T-helper 2 cell treated with Interferon-gamma antibody and Interleukin-4, amounts not matched to agents 5 μg/mL and 100 μg/mL, for 36 hours (primary cell): Measurements from ENCODE around the gene FLRT3.

Experiments used
- DNase-seq: peaks from one replicate; pipeline ENCODE4 v3.0.0; 2021; ENCODE audit warnings: low spot score
- H3K27ac Mint-ChIP-seq: one replicate; pipeline ENCODE4 v1.8.0; 2021; ENCODE audit warnings: mild to moderate bottlenecking, mixed read lengths
- H3K27me3 Mint-ChIP-seq: one replicate; pipeline ENCODE4 v1.8.0; 2021; ENCODE audit warnings: low read depth, mixed read lengths
- H3K36me3 Mint-ChIP-seq: one replicate; pipeline ENCODE4 v1.8.0; 2021; ENCODE audit warnings: low read depth, mixed read lengths
- H3K4me1 Mint-ChIP-seq: one replicate; pipeline ENCODE4 v1.8.0; 2021; ENCODE audit warnings: low read depth, mixed read lengths
- H3K4me3 Mint-ChIP-seq: one replicate; pipeline ENCODE4 v1.8.0; 2022; ENCODE audit warnings: mild to moderate bottlenecking, moderate library complexity, mixed read lengths
- H3K9me3 Mint-ChIP-seq: one replicate; pipeline ENCODE4 v1.8.0; 2021; ENCODE audit warnings: mixed read lengths

Gene FLRT3

DNA sequence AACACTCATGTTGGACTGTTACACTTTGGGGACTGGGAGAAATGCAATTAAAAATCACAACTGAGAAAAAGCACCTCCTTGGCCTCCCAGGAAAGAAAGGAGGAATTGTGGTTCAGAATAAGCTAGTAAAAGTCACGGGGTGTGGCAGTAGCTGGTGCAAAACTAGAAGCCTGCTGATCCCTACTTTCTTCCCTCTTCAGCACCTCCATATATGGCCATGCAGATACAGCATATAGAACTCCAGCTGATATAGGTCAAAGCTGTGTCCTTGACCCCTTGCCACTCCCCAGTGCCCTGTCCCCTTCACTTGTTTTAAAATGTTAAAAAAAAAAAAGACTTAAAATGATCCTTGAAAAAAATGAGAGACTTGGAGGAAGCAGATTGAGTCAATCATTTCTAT, 5.5 kb upstream of the FLRT3 start:
- Mint-ChIP-seq H3K27ac (no peak overlapping the region), H3K27me3 (no peaks in the 10 kb centered on the region), H3K4me3 (no peak overlapping the region), H3K36me3 (no peaks in the 10 kb centered on the region), H3K4me1 (no peaks in the 10 kb centered on the region), H3K9me3 (peaks cover 20% of the 10 kb centered on the region)
- DNase-seq = no peak

DNA sequence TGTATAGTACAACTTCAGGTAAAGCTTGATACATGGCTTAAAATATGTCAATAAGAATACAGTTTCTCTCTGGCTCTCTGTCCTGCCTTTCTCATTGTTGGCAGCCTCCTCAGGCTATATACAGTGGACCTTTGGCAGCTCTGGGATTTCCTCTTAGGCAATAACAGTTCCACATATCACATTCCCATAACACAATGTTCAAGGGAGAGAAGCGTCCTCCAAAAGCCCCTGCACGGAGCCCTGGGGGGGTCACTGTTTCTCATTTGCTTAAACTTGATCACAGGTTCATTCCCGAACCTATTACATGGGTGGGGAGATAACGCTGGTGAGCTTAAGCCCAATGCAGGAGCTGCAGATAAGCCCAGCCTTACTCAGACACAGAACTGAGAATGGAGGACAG, 4.4 kb upstream of the FLRT3 start:
- no peaks in the 10 kb centered on the region for H3K4me1 Mint-ChIP-seq

DNA sequence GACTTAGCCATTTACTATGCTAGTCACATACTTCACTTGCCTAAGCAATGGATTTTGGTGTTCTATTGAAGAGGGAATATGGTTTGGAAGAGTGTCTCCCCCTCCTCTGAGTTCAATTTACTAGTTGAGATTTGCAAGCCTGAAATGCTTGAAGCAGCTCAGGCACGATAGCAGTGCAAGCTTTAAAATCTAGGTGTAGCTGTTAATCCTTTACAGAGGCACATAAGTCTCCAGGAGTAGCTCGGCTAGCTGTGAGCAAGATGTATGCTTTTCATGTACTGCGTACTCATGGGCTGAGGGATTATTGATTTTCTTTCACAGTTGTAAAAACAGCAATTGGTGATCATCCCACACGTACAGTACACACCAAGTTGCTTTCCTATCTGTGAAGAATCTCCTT, 726 bp downstream of the FLRT3 start:
- Mint-ChIP-seq H3K27ac (no peak overlapping the region), H3K4me3 (no peak overlapping the region), H3K9me3 (peaks cover 8% of the 10 kb centered on the region), H3K27me3 (no peaks in the 10 kb centered on the region), H3K36me3 (no peaks in the 10 kb centered on the region), H3K4me1 (no peaks in the 10 kb centered on the region)
- DNase-seq = no peak

More for the DNA sequence above, 4.4 kb upstream of the FLRT3 start:
- H3K27me3 Mint-ChIP-seq = no peaks in the 10 kb centered on the region
- DNase-seq = no peak
- peaks cover 16% of the 10 kb centered on the region for H3K9me3 Mint-ChIP-seq
- no peak overlapping the region for H3K27ac Mint-ChIP-seq
- H3K4me3 Mint-ChIP-seq = no peak overlapping the region
- H3K36me3 Mint-ChIP-seq = no peaks in the 10 kb centered on the region

GRCh38 chr20:14335052-14335451, 2.4 kb downstream of the FLRT3 start:
- Mint-ChIP-seq H3K4me1 (no peaks in the 10 kb centered on the region), H3K36me3 (no peaks in the 10 kb centered on the region), H3K4me3 (no peak overlapping the region), H3K27ac (no peak overlapping the region), H3K27me3 (no peaks in the 10 kb centered on the region), H3K9me3 (peaks cover 8% of the 10 kb centered on the region)
- no peak for DNase-seq

- H3K27ac Mint-ChIP-seq = no peak overlapping the region
- H3K27me3 Mint-ChIP-seq = no peaks in the 10 kb centered on the region
- peaks cover 5% of the 10 kb centered on the region for H3K9me3 Mint-ChIP-seq
- no peak overlapping the region for H3K4me3 Mint-ChIP-seq
- H3K4me1 Mint-ChIP-seq = no peaks in the 10 kb centered on the region
- H3K36me3 Mint-ChIP-seq = no peaks in the 10 kb centered on the region
- no peak for DNase-seq
Observed at GRCh38 chr20:14334306-14334930, 3.0 kb downstream of the FLRT3 start.

DNA sequence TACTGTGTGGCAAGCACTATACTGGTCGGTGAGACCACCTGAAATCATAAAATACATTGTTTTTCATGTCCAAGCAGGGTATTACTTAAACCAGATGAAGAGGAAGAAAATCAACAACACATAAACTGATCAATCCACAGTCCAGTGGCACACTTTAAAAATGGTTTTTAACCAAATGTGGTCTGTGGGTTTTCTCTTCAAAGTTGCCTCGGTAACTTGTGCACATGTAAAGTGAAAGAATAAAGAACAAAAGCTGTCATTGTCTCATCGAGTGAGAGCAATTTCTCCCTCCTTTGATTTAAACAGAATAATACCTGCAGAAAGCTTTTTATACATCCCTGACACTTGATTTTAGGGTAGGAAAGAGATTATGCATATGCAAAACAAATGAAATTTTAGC, 3.7 kb downstream of the FLRT3 start:
- Mint-ChIP-seq H3K4me3 (no peak overlapping the region), H3K9me3 (peaks cover 5% of the 10 kb centered on the region), H3K4me1 (no peaks in the 10 kb centered on the region), H3K36me3 (no peaks in the 10 kb centered on the region), H3K27ac (no peak overlapping the region), H3K27me3 (no peaks in the 10 kb centered on the region)
- DNase-seq = no peak

DNA sequence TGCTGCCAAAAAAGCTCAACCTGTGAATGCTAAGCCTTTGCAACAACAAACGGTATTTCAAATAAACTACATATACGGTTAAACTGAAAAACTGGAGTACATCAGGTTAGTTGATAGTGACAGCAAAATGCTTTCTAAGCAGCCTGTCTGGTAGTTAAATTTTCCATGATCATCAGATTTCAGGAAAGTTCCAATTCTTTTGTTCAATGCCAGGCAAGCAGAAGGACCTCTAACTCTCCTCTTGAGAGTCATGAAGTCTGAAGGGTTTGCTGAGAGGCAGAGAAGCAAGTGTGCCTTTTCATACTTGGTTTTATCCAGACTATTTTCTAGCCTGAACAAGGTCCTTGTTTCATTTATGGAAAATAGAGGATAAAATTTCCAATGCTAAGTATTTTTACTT, 4.5 kb downstream of the FLRT3 start:
- Mint-ChIP-seq H3K27ac (no peak overlapping the region), H3K4me3 (no peak overlapping the region)

GRCh38 chr20:14331646-14332045, 5.8 kb downstream of the FLRT3 start:
- H3K27ac Mint-ChIP-seq = no peak overlapping the region
- no peak overlapping the region for H3K4me3 Mint-ChIP-seq
- no peaks in the 10 kb centered on the region for H3K4me1 Mint-ChIP-seq
- H3K36me3 Mint-ChIP-seq = no peaks in the 10 kb centered on the region
- peaks cover 5% of the 10 kb centered on the region for H3K9me3 Mint-ChIP-seq
- H3K27me3 Mint-ChIP-seq = no peaks in the 10 kb centered on the region
- no peak for DNase-seq

More for the DNA sequence above, 4.5 kb downstream of the FLRT3 start:
- peaks cover 5% of the 10 kb centered on the region for H3K9me3 Mint-ChIP-seq
- no peak for DNase-seq
- no peaks in the 10 kb centered on the region for H3K36me3 Mint-ChIP-seq
- no peaks in the 10 kb centered on the region for H3K4me1 Mint-ChIP-seq
- H3K27me3 Mint-ChIP-seq = no peaks in the 10 kb centered on the region

GRCh38 chr20:14319704-14320103, 17.7 kb downstream of the FLRT3 start:
- DNase-seq = no peak
- no peak overlapping the region for H3K27ac Mint-ChIP-seq
- peaks cover 37% of the 10 kb centered on the region for H3K9me3 Mint-ChIP-seq
- no peaks in the 10 kb centered on the region for H3K4me1 Mint-ChIP-seq
- H3K36me3 Mint-ChIP-seq = no peaks in the 10 kb centered on the region
- no peaks in the 10 kb centered on the region for H3K27me3 Mint-ChIP-seq
- H3K4me3 Mint-ChIP-seq = no peak overlapping the region

- DNase-seq = no peak
- Mint-ChIP-seq H3K36me3 (no peaks in the 10 kb centered on the region), H3K9me3 (peaks cover 26% of the 10 kb centered on the region), H3K27me3 (no peaks in the 10 kb centered on the region), H3K27ac (no peak overlapping the region), H3K4me3 (no peak overlapping the region), H3K4me1 (no peaks in the 10 kb centered on the region)
Observed at GRCh38 chr20:14313341-14314020, 23.9 kb downstream of the FLRT3 start.

GRCh38 chr20:14312001-14312400, 25.4 kb downstream of the FLRT3 start:
- Mint-ChIP-seq H3K4me1 (no peaks in the 10 kb centered on the region), H3K4me3 (no peak overlapping the region), H3K36me3 (no peaks in the 10 kb centered on the region), H3K9me3 (peaks cover 25% of the 10 kb centered on the region), H3K27ac (no peak overlapping the region), H3K27me3 (no peaks in the 10 kb centered on the region)
- no peak for DNase-seq

DNA sequence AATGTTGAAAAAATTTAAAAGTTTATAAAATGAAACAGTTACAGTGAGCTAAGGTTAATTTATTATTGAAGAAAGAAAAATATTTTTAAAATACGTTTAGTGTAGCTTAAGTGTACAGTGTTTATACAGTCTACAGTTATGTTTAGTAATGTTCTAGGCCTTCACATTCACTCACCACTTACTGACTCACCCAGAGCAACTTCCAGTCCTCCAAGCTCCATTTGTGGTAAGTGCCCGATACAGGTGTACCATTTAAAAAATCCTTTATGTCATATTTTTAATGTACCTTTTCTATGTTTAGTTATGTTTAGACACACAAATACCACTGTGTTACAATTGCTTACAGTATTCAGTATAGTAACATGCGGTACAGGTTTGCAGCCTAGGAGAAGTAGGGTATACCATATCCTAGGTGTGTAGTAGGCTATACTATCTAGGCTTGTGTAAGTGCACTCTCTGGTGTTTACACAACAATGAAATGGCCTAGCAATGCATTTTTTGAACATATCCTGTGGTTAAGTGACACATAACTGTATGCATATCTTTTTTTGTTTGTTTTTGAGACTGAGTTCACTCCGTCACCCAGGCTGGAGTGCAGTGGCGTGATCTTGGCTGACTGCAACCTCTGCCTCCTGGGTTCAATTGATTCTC, 26.3 kb downstream of the FLRT3 start:
- Mint-ChIP-seq H3K27me3 (no peaks in the 10 kb centered on the region), H3K36me3 (no peaks in the 10 kb centered on the region), H3K4me3 (no peak overlapping the region), H3K9me3 (peaks cover 21% of the 10 kb centered on the region), H3K4me1 (no peaks in the 10 kb centered on the region), H3K27ac (no peak overlapping the region)
- no peak for DNase-seq

DNA sequence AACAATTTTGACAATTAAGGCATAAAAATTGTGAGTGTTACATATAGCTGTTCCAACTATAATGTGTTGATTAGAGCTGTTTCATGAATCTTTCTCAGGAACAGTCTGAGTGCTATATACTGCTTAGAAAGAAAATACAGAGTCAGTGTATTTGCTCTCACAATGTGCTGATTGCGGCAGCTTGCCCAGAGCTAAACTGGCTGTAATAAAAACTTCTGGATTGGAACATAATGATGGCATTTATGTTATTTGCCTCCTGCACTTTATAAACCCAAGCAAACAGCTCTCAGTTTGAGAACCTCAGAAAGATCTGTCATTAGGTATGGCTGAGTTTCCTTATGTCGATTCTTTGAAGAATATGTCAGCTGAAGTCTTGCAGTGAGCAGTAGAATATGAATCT, 29.5 kb downstream of the FLRT3 start:
- no peak for DNase-seq
- Mint-ChIP-seq H3K4me3 (no peak overlapping the region), H3K36me3 (no peaks in the 10 kb centered on the region), H3K27me3 (no peaks in the 10 kb centered on the region), H3K4me1 (no peaks in the 10 kb centered on the region), H3K9me3 (peaks cover 37% of the 10 kb centered on the region), H3K27ac (no peak overlapping the region)

- H3K36me3 Mint-ChIP-seq = no peaks in the 10 kb centered on the region
- H3K27me3 Mint-ChIP-seq = no peaks in the 10 kb centered on the region
- H3K27ac Mint-ChIP-seq = no peak overlapping the region
- H3K9me3 Mint-ChIP-seq = peaks cover 34% of the 10 kb centered on the region
- H3K4me3 Mint-ChIP-seq = no peak overlapping the region
- H3K4me1 Mint-ChIP-seq = no peaks in the 10 kb centered on the region
- DNase-seq = no peak
Observed at GRCh38 chr20:14304472-14304871, 32.9 kb downstream of the FLRT3 start.
